Epithelial cell of esophagus (primary cell): ENCODE measurements around the gene GZMH.

ENCODE experiments used
- DNase-seq: peaks from one replicate; pipeline ENCODE4 v3.0.0; 2010; ENCODE audit warnings: low read depth
- H3K4me3 ChIP-seq: 2 replicates; pipeline ENCODE4 v1.5.1; 2011; ENCODE audit warnings: mild to moderate bottlenecking, low read length, control low read depth
- TF ChIP-seq, protein P1 (sequence below): IDR thresholded peaks from 2 replicates; pipeline ENCODE4 v1.5.1; 2011; ENCODE audit warnings: low read depth, mild to moderate bottlenecking, low read length, control low read depth, inconsistent platforms; ENCODE audit not compliant: insufficient read depth; ENCODE audit errors: missing control alignments

The GZMH gene

DNA sequence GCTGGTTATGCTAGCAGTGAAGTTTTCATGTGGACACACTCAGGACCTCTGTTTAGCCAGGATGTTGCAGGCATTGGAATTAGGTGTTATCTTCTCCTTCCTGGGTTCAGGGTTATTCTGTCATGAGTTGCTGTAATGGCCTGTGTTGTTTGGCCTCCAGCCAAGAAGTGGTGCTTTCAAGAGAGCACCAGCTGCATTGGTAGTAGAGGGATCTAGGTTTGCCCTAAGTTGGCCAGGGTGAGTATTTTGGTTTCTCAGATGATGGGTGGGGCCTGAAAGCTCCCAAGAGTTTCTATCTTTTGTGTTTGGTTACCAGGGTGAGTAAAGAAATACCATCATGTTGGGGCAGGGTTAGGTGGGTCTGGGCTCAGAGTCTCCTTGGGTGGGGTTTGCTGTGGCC is 2.7 kb upstream of the GZMH start:
- peak; percentile 46 for DNase-seq
- TF ChIP-seq, protein P1, sequence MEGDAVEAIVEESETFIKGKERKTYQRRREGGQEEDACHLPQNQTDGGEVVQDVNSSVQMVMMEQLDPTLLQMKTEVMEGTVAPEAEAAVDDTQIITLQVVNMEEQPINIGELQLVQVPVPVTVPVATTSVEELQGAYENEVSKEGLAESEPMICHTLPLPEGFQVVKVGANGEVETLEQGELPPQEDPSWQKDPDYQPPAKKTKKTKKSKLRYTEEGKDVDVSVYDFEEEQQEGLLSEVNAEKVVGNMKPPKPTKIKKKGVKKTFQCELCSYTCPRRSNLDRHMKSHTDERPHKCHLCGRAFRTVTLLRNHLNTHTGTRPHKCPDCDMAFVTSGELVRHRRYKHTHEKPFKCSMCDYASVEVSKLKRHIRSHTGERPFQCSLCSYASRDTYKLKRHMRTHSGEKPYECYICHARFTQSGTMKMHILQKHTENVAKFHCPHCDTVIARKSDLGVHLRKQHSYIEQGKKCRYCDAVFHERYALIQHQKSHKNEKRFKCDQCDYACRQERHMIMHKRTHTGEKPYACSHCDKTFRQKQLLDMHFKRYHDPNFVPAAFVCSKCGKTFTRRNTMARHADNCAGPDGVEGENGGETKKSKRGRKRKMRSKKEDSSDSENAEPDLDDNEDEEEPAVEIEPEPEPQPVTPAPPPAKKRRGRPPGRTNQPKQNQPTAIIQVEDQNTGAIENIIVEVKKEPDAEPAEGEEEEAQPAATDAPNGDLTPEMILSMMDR = no peak
- H3K4me3 ChIP-seq = no peak overlapping the region

DNA sequence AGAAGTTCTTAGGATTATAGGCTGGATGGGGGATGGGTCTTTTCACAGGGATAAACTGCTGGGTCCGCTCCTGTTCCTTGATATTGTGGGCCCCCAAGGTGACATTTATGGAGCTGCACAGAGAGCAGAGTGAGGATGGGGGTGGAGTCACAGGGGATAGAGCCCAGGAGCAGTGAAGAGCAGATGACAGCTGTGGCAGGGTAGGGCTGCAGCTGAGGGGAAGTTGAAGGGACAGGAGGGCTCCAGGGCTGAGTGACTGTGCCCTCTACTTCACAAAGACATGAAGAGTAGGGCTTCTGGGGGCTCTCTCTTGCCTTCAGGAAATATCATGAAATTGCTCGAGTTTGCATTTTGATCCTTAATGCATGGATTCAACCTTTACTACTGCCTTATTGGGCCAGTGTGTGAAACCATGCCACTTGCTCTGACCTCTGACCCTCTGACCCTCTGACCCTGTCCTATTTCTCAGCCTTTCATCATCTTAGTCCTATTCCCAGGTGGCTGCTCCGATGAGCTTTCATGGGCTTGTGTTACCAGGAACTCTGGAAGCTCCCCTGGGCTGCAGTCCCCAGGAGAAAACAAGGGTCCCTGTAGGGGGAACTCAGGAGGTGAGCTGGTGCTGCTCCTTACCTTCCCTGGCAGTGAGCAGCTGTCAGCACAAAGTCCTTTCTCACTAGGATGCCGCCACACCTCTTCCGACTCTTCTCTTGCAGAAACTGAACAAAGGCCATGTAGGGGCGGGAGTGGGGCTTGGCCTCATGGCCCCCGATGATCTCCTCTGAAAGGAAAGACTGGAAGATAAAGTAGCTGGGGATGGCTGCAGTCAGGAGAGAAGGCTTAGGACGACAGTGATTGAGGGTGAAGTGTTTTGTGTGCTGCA is 1.6 kb downstream of the GZMH start:
- TF ChIP-seq, protein P1 = no peak
- DNase-seq = no peak
- no peak overlapping the region for H3K4me3 ChIP-seq

DNA sequence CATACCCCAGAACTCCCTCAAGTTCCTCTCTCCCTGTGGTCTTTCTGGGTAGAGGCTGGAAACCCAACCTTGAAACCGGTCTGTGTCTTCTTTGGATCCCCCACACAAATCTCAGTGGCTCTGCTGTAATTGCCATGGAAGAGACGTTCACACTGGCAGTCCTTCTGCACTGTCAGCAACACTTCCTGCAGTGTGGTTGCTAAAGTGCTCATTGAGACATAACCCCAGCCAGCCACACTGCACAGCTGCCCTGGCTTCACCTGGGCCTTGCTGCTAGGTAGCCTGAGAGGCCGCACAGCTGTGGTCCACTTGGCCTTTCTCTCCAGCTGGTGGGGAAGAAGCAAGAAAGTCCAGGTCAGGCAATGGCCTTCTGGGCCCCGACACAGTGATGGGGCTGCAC is 2.4 kb downstream of the GZMH start:
- DNase-seq = no peak
- no peak overlapping the region for H3K4me3 ChIP-seq
- TF ChIP-seq, protein P1 = no peak

DNA sequence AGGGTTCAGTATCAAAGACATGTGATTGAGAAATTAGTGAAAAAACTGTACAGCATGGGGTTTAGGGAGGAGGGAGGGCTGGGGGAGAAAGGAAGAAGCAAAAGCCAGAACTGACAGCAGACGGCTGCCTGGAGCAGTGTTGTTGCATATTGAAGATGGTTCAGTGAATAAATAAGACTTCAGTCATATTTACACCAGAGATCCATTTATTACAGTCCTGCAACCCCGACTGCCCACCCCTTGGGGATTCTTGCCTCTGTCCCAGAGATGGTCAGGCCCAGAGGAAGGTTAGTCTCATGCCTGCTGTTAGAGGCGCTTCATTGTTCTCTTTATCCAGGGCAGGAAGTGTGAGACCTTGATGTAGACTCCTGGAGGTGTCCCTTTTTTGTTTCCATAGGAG is 3.2 kb downstream of the GZMH start:
- no peak for DNase-seq
- no peak overlapping the region for H3K4me3 ChIP-seq
- TF ChIP-seq, protein P1 = no peak

DNA sequence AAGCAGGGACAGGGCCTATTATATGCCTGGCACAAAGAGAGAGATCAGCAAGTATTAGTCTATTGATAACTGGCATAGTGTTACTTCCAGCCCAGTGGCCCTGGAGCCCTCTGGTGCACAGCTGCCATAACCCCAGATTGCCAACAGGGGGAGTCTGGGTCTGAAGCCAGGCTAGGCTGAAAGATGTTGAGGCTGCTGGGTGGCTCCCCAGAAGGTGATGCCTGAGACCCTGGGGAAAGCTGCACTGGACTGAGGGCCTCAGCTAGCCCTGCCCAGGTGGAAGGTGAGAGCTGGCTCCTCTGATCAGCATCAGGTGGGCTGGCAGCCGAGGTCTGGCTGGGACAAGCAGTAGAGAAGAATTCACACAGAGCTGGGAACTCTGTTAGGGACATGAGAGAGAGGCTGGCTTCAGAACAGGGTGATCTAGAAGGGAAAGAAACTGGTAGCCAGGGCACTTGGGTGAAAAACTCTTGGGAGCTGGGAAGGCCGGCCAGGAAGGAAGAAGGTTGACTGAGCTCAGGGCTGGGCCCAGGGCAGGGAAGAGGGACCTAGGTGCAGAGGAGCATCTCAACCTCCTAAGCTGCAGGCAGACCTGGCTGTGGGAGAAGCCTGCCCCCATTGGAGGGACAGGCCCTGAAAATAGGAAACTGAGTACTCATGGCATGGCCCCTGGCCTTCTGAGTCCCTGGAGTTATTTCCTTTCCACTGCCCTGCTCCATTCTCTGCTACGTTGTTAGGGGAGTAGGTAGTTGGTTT is 3.9 kb downstream of the GZMH start:
- peak; percentile 46 for DNase-seq
- TF ChIP-seq, protein P1 = peak; percentile 82
- H3K4me3 ChIP-seq = no peak overlapping the region

DNA sequence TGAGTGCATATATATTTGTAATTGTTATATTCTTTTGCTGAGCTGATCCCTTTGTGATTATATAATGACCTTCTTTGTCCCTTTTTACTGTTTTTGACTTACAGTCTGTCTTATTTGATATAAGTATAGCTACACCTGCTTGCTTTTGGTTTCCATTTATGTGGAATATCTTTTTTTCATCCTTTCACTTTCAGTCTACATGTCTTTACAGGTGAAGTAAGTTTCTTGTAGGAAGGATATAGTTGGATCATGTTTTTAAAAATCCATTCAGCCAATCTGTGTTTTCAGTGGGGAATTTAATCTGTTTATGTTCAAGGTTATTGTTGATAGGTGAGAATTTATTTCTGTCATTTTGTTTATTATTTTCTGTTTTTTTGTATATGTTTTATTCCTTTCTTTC is 12.1 kb downstream of the GZMH start:
- no peak for DNase-seq
- H3K4me3 ChIP-seq = no peak overlapping the region
- TF ChIP-seq, protein P1 = no peak
